Measurements from ENCODE around the gene LRFN3. TPM values are rescaled to one million over a fixed set of nuclear protein-coding genes. Genes with fewer than 3 reads are reported as not detected.

LRFN3 gene
- total and polyA plus RNA-seq, 10 of the 15 experiments (the other 5 are each of a cell fraction or from before 2014, with no cell fraction given) = 0.02 to 7.3 (median 2.0) TPM; not detected in 1

GRCh38 chr19:35937345-35938281 is 1.4 kb downstream of the LRFN3 start:
- Histone ChIP-seq H3K9me3 (replicated peaks; ENCODE audit: control insufficient read depth, insufficient read depth, low read length) (no peaks in the 10 kb centered on the region), H3K36me3 (ENCODE audit: control insufficient read depth in 2 of 2, insufficient read depth in 2 of 2, low read length in 1 of 2) (no peaks in the 10 kb centered on the region), H3K9ac (ENCODE audit: control insufficient read depth, insufficient read depth, low read length) (no peak overlapping the region; the same call in 1 of the 2 replicates), H3K4me2 (ENCODE audit: control insufficient read depth, insufficient read depth) (peak overlapping the region; percentile 52; the same call in 1 of the 2 replicates), H4K20me1 (ENCODE audit: control insufficient read depth, insufficient read depth) (no peaks in the 10 kb centered on the region), H3K27me3 (replicated peaks in 1 of 2; ENCODE audit: control insufficient read depth in 2 of 2, insufficient read depth in 2 of 2, low read length in 1 of 2) (no peaks in the 10 kb centered on the region; a peak in 1 of 4 replicates), H3K79me2 (ENCODE audit: control insufficient read depth, insufficient read depth, low read length) (no peaks in the 10 kb centered on the region), H3K4me1 (ENCODE audit: control insufficient read depth, insufficient read depth, low read length) (no peaks in the 10 kb centered on the region), H3K27ac (ENCODE audit: control insufficient read depth, insufficient read depth) (no peak overlapping the region), H3K4me3 (peak overlapping the region; percentile 75; the same call in 1 of the 2 replicates), H2AFZ (ENCODE audit: control insufficient read depth, low read depth, low read length) (no peak overlapping the region)
- DNase-seq (ENCODE audit: low read depth, low spot score) = no peak
- no peak for ATAC-seq
- 65% methylated on average over 14 of the region's 14 CpGs for WGBS (ENCODE audit: insufficient coverage, insufficient replicate concordance, low lambda C conversion rate, missing lambda C conversion rate)
- RAD21 ChIA-PET (ENCODE audit: unreplicated experiment) = no interaction called here
- SMC1A ChIA-PET (ENCODE audit: uncharacterized antibody, unreplicated experiment) = no interaction called here
- in situ Hi-C loops (cut with MboI) = no loop called here
- no TSS peak for BruUV-seq (replicated peaks)
- POLR2A ChIA-PET = no interaction called here
- no peak for TF ChIP-seq SMAD5 (IDR thresholded peaks at IDR 0.05; ENCODE audit: low read depth)
- TF ChIP-seq ZBED1 (IDR thresholded peaks at IDR 0.05; ENCODE audit: borderline replicate concordance) = no peak
- TF ChIP-seq CBX5 (IDR thresholded peaks at IDR 0.05; ENCODE audit: low read depth) = no peak
- TF ChIP-seq, protein P1, sequence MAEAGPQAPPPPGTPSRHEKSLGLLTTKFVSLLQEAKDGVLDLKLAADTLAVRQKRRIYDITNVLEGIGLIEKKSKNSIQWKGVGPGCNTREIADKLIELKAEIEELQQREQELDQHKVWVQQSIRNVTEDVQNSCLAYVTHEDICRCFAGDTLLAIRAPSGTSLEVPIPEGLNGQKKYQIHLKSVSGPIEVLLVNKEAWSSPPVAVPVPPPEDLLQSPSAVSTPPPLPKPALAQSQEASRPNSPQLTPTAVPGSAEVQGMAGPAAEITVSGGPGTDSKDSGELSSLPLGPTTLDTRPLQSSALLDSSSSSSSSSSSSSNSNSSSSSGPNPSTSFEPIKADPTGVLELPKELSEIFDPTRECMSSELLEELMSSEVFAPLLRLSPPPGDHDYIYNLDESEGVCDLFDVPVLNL (IDR thresholded peaks at IDR 0.05; ENCODE audit: low read depth, low read length) = no peak
- no peak for TF ChIP-seq POLR2A (IDR thresholded peaks at IDR 0.05; ENCODE audit: low read depth, low read length)
- no peak for TF ChIP-seq ZNF217 (IDR thresholded peaks at IDR 0.05)
- TF ChIP-seq ESRRA (IDR thresholded peaks at IDR 0.05; ENCODE audit: low read length) = no peak
- no peak for TF ChIP-seq ZNF207 (IDR thresholded peaks at IDR 0.05; ENCODE audit: borderline replicate concordance)
- FAIRE-seq = no peak
- CTCF ChIA-PET = interaction anchor here (1.1 kb wide), 1 partner anchor 12 kb away, joined by 3 read pairs; no protein-coding TSS in a partner anchor
- intact Hi-C loops (cut with micrococcal nuclease; ENCODE audit: unreplicated experiment) = no loop called here

Measured in GM12878 (cell line).